CD4-positive, alpha-beta T cell treated with Interleukin-1 beta for 1 hour (primary cell): ENCODE results near the gene TRAPPC8.
A peak's percentile ranks its signal among the peaks of the same experiment; 100 is the strongest.
"Not testable (repeated sequence)": the region's sequence is repeated elsewhere in the genome, so short reads cannot be mapped to it uniquely, and the experiment has no call there.

ENCODE experiments used
- DNase-seq, 2 donors: peaks; one replicate each; pipeline ENCODE4 v3.0.0-alpha.2; 2020 to 2022

Gene TRAPPC8, protein sequence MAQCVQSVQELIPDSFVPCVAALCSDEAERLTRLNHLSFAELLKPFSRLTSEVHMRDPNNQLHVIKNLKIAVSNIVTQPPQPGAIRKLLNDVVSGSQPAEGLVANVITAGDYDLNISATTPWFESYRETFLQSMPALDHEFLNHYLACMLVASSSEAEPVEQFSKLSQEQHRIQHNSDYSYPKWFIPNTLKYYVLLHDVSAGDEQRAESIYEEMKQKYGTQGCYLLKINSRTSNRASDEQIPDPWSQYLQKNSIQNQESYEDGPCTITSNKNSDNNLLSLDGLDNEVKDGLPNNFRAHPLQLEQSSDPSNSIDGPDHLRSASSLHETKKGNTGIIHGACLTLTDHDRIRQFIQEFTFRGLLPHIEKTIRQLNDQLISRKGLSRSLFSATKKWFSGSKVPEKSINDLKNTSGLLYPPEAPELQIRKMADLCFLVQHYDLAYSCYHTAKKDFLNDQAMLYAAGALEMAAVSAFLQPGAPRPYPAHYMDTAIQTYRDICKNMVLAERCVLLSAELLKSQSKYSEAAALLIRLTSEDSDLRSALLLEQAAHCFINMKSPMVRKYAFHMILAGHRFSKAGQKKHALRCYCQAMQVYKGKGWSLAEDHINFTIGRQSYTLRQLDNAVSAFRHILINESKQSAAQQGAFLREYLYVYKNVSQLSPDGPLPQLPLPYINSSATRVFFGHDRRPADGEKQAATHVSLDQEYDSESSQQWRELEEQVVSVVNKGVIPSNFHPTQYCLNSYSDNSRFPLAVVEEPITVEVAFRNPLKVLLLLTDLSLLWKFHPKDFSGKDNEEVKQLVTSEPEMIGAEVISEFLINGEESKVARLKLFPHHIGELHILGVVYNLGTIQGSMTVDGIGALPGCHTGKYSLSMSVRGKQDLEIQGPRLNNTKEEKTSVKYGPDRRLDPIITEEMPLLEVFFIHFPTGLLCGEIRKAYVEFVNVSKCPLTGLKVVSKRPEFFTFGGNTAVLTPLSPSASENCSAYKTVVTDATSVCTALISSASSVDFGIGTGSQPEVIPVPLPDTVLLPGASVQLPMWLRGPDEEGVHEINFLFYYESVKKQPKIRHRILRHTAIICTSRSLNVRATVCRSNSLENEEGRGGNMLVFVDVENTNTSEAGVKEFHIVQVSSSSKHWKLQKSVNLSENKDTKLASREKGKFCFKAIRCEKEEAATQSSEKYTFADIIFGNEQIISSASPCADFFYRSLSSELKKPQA (N-terminal part only)

DNA sequence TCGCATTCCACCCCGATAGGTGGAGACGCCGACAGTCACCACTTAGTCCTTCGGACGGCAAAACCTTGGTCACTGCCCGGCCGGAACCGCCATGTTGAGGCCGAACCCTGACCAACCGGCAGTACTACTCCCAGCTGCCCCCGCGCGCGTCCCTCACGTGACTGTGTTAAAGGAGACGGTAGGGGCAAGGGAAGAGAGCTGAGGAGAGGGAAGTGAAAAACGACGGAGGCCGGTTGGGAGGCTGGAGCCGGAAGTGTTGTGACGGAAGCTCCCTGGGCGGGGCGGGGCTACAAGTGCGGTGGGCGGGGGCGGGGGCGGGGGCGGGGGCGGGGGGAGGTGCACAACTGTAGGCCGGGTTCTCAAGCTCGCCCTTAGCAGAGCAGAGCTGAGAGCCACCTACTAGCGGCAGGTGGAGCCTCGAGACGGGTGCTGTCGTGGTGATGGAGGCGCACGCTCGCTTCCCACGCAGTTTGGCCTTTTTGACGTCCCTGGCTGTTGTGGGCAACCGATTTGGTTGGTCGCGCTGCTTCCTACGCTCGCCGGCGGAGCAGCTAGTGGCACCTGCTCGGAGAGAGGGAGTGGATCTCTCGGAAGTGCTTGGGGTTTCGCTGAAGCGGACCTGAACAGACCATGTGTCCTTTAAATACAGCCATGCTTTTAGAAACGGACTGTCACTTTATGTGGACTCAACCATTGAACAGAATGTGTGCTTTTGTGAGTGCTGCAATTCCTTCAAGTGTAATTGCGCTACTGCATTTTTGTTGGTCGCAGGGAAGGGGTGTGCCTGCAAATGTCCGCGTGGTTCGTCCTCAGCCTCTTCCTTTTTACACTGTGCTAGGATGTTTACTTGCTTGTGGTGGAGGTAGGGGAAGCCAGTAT, at the start of gene TRAPPC8:
TRAPPC8 (minus strand) TSS at position 130 of the 879 bp plus-strand sequence. CDS start 364 bp downstream, outside the sequence.
- DNase-seq: peak; percentile 92 to 95

DNA sequence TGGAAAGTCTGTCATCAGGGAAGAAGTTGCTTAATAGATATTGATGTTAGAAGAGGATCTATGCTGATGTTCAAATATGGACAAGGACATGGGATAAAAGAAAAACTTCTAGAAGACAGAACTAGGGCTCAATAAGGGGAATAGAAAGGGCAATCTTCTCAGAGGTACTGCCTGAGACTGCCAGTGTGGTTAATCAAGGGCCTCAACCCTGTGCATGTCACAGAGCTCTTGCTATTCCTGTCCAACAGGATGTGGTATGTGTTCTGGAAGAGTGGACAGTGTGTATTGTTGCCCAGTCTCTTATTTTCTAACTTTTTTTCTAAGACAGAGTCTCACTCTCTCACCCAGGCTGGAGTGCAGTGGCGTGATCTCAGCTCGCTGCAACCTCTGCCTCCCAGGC, 47.9 kb upstream of the TRAPPC8 start:
- DNase-seq: no peak

DNA sequence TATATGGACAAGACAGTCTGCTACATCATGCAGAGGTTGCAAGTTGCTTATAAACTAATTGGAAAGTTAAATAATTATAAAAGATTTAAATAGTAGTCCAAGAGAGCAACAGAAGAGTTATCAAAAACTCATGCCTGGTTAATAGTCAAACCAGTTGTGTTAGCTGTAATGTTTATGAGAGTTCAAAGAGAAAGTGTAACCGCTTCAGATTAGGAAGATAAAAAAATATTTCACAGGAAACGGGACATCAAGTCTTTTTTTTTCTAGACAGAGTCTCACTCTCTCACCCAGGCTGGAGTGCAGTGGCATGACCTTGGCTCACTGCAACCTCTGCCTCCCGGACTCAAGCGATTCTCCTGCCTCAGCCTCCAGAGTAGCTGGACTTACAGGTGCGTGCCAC, 41.0 kb upstream of the TRAPPC8 start:
- DNase-seq: peak in 1 of 2 donors; percentile 20

DNA sequence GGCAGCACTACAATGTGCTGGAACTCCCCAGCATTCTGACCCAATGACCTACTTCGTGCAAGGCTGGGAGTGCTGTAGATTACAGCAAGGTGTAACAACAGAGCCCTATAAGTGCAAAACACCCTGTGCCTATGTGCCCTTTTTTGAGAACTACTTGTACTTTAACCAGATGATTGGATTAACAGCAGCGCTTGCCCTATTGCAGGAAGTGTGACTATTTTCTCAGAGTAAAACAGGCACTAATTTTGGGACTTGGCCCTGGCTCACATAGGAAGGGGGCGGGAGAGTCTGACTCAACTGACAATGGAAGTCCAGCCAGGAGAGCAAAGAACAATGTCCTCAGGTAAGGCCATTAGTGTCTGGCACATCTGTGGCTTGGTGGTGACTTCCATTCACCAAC, 40.1 kb upstream of the TRAPPC8 start:
- no peak for DNase-seq

DNA sequence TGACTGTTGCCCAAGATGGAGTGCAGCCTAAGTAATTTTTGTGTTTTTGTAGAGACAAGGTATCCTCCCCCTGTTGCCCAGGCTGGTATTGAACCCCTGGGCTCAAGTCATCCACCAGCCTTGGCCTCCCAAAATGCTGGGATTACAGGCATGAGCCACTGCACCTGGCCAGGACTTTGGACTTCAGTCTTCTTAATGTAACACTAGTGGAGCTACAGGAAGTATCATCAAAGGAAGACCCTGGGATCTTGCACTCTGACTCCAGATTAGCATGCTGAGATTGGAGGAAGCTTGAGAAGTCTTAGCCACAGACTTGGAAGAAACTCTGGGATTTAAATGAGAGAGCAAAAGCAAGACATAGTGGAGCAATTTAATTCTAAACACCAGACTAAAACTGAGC, 37.9 kb upstream of the TRAPPC8 start:
- no peak for DNase-seq

DNA sequence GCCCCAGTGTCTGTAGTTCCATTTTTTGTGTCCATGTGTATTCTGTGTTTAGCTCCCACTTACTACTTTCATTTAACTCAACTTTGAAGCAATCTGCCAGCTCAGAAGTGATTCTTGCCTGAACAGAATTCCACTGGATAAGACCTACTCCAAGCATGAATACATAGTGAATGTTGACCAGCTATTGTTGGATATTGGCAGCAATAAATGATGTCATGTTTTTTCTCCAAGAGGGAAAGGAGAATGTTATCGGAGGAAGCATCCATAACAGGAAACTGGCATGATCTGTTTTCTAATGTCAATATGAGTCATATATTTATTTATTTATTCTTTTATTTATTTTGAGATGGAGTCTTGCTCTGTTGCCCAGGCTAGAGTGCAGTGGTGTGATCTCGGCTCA, 36.8 kb upstream of the TRAPPC8 start:
- no peak for DNase-seq

DNA sequence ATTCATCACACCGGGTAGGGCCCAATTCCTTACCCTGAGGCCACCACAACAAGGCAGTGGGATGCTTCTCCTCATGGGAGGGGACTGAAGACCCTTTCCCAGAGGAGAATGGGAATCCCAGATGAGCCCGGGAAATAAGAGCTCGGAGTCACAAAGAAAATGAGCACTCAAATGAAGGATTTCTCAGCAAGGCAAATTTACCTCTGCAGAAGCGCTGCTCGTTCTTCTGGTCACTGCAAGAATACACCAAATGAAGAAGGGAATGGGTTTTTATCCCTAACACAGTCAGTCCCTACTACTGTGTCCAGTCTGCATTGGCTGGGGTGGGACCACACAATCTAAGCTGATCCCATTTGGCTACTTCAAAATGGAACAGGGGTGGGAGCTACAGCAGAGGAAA, 35.7 kb upstream of the TRAPPC8 start:
- DNase-seq: no peak

DNA sequence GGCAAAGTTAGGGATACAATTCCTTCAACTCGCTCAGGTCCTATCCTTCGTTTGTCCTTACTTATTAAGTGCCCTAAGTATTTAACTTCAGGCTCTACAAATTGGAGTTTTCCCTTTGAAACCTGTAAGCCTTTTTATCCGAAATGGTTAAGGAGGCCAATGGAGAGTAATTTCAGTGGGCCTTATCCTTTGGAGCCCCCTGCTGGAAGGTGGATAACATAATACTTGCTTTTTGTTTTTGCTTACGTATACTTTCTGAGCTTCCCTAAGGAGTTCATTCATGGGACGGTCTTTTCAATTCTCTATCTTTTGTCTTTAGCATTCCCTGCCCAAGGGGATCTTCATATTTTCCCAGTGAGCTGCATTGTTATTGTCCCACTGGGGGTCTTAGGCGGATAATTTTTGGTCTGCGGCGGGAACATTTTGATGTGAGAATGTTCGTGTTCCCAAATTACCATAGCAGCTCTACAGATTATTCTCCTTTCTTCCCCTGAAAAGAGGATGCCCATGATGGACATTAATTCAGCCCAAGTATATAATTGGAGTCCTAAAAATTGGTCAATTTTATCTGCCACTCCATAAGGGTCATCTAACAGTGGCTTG, 34.4 kb upstream of the TRAPPC8 start:
- peak; percentile 19 to 51 for DNase-seq

DNA sequence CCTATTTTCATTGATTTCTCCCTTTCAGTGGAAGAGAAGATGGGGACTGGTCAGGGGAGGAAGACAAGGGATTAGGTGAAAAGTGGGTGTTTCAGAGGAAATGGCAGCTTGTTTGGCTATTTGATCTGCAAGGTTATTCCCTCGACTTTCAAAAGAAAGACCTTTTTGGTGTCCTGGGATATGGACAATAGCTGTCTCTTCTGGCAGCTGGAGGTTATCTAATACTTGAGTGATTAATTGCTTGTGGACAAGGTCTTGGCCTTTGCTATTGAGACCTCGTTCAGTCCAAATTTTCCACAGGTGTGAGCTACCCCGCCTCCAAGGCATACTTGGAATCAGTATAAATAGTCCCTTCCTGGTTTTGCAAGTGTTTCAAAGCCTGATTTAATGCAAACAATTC, 33.3 kb upstream of the TRAPPC8 start:
- DNase-seq: no peak

DNA sequence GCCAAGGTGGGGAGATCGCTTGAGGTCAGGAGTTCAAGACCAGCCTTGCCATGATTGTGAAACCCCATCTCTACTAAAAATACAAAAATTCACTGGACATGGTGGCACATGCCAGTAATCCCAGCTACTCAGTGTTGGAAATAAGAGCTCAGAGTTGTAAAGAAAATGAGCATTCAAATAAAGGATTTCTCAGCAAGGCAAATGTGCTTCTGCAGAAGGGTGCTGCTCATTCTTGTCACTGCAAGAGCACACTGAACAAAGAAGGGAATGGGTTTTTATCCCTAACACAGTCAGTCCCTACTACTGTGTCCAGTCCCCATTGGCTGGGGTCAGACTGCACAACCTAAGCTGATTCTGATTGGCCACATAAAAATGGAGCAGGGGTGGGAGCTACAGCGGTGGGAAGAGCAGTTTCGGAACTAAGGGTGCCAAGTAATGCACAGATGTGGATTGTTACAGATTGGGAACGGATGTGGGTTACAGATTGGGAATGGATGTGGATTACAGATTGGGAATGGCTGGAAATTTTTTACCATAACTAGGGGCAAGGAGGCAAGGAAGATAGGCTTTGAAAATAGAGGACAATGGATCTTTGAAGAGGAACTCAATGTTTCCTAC, 31.1 kb upstream of the TRAPPC8 start:
- no peak for DNase-seq

DNA sequence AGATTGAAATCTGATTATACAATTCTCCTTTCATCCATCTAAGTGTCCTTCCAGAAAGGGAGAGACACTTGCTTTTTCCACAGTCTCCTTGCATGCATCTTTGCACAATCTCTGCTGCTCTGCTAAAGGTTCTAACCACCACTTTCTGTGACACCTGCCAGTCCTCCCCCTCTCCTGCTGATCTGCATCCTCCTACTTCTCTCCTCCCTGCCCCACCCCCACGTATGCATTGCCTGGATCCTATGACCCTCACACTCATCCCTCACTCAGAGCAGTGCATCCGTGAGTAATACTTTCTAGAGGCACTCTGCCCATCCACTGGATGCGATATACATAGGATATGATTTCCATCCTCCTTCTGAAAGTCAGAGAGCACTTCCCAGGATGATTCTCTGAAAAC, 27.7 kb upstream of the TRAPPC8 start:
- DNase-seq: no peak

DNA sequence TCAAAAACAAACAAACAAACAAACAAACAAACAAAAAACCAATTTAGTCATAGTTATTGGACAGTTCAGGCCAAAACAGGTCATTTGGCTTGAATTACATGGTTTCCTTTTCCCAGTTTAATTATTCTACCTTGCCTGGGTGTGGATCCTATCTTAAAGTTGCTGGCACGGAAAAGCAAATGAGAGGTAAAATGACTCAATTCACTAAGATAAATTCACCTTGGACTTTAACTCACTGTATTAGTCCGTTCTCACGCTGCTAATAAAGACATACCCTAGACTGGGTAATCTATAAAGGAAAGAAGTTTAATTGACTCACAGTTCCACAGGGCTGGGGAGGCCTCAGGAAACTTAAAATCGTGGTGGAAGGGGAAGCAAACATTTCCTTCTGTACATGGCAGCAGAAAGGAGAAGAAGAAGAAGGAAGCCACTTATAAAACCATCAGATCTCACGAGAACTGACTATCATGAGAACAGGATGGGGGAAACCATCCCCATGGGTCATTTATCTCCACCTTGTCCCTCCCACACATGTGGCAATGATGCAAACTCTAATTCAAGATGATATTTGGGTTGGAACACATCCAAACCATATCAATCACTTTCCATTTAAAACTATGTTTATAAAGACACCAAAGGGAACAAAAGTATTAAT, 22.5 kb upstream of the TRAPPC8 start:
- no peak for DNase-seq

DNA sequence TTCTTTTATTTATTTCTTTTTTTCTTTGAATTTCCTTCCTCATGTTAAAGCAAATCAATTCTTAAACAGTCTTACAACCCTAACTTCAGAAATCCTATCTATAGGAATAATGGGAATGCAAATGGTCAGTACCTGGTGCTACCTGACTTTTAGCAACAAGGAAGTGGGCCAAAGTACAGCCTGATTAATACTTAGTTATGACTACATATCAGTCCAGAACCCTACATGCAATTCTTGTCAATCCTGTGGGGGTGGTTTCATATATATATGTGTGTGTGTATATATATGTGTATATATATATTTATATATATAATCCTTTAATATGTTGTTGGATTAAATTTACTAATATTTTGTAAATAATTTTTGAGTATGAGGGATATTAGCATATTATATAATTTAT, 14.8 kb upstream of the TRAPPC8 start:
- DNase-seq: no peak

DNA sequence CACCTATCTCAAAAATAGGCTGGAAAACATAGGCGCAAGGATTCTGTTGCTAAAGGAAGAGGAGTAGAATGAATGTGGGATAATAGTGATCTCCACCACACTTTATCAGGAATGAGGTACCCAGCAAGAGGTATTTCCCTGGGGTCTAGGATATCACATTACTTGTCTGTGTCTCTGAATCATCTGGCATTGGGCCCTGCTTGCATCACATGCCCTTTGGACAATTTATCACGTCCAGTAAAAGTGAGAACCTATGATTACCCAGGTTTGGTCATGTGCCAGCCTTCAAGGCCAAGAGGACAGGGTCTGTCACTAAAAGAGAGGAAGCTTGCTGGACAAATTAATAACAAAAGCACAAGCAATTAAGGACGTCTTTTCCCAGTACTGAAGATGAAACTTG, 11.4 kb upstream of the TRAPPC8 start:
- no peak for DNase-seq

DNA sequence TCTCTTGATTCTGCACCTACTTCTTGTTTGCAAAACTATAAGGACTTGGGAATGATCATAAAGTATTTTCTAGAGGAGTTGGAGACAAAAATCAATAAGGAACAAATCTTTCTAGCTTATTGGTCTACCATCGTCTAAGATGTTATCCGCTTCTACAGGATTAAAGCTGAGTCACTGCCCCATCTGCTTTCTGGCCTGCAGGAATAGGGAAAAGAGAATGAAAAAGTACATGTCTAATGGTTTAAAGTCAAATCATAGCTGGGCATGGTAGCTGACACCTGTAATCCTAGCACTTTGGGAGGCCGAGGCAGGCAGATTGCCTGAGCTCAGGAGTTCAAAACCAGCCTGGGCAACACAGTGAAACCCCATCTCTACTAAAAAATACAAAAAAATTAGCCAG, 10.8 kb upstream of the TRAPPC8 start:
- not testable (repeated sequence) for DNase-seq

DNA sequence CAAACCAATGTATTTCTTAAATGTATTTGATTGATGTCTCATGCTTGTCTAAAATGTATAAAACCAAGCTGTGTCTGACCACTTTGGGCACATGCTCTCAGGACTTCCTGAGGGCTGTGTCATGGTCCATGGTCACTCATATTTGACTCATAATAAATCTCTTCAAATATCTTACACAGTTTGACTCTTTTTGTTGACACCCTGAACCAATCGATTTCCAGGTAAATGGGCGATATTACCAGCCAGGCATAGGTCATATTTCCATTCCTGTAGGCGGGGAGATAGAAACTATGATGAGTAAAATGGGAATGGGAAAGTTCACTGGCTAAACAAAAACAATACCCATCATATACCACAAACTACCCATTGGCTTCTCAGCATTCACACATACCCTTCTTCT, 9.3 kb upstream of the TRAPPC8 start:
- DNase-seq: no peak

DNA sequence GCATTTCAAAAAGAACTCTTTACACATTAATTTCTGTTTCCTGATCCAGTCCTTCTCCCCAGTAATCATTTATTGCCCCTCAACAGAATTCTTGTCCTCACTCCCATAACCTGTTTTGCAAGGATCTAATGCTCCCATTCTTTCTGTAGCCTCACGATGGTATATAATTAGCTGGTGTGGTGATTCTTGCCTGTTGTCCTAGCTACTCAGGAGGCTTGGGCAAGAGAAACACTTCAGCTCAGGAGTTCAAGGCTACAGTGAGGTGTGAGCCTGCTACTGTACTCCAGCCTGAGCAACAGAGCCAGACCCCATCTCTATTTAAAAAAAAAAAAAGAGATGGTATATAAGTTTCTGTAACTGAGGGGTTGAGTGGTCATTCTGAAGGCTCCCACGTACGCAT, 7.7 kb upstream of the TRAPPC8 start:
- no peak for DNase-seq

DNA sequence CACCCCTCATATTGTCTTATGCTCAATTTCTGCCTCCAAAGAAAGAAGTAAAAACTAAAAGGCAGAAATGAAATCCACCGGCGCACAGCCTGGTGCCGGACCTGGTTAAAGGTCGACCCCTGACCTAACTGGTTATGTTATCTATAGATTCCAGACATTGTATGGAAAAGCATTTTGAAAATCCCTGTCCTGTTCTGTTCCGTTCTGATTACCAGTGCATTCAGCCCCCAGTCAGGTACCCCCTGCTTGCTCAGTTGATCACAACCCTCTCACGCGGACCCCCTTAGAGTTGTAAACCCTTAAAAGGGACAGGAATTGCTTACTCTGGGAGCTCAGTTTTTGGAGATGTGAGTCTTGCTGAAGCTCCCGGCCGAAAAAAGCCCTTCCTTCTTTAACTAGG, 5.4 kb upstream of the TRAPPC8 start:
- DNase-seq: not testable (repeated sequence)

DNA sequence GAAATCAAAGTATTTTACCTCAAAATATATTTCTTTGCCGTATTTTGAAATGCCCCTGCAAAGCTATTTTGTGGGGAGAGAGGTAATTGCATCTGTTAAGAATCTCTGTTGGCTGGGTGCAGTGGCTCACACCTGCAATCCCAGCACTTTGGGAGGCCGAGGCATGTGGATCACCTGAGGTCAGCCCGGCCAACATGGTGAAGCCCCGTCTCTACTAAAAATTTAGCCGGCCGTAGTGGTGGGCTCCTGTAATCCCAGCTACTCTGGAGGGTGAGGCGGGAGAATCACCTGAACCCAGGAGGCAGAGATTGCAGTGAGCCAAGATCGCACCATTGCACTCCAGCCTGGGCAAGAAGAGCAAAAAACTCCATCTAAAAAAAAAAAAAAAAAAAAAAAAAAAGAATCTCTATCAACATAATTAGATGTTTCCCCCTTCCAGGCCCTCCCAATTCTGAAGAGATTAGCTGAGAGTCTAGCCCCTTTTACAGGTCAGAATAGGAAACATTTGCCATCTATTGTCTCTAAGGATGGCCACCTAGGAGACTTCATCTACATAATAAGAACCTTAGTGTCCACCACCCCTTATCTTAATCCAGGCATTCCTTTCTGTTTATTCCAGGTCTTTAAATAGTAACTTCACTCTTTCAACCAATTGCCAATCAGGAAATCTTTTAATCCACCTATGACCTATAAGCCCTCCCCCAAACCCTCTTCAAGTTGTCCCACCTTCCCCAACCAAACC, 3.5 kb upstream of the TRAPPC8 start:
- DNase-seq: no peak
